Lung (tissue), 12 donors: ENCODE measurements around the gene PRICKLE2. TPM values are rescaled to one million over a fixed set of nuclear protein-coding genes. Genes with fewer than 3 reads are reported as not detected.

Experiments
- ATAC-seq: fragments of 200-7000 bp; cut with Tn5 transposase; one replicate; pipeline ENCODE4 v1.9.1; 2020; ENCODE audit warnings: moderate number of reproducible peaks; ENCODE audit not compliant: insufficient read depth, low FRiP score
- DNase-seq, 3 donors: peaks; one replicate each; pipeline ENCODE4 v3.0.0-alpha.2; 2013 to 2017
- H3K27ac ChIP-seq, 2 donors: one replicate each; pipeline ENCODE4 v1.5.1; 2013; ENCODE audit warnings: mild to moderate bottlenecking in 2 of 2, moderate library complexity in 2 of 2, control low read depth in 1 of 2, inconsistent platforms in 1 of 2, low read depth in 1 of 2, low read length in 1 of 2
- H3K27me3 ChIP-seq, 3 donors: one replicate each; pipeline ENCODE4 v1.5.1; 2013; ENCODE audit warnings: low read length in 2 of 3; ENCODE audit not compliant: control insufficient read depth in 3 of 3, insufficient read depth in 3 of 3
- H3K36me3 ChIP-seq, 4 donors: one replicate each; pipeline ENCODE4 v1.5.1; 2013; ENCODE audit warnings: low read length in 4 of 4, mild to moderate bottlenecking in 1 of 4, moderate library complexity in 1 of 4; ENCODE audit not compliant: control insufficient read depth in 4 of 4, insufficient read depth in 4 of 4
- H3K4me1 ChIP-seq, 5 donors: one replicate each; pipeline ENCODE4 v1.5.1; 2013; ENCODE audit warnings: low read length in 5 of 5, mild to moderate bottlenecking in 2 of 5, moderate library complexity in 1 of 5; ENCODE audit not compliant: control insufficient read depth in 5 of 5, insufficient read depth in 5 of 5
- H3K4me3 ChIP-seq: one replicate; pipeline ENCODE4 v1.5.1; 2013; ENCODE audit warnings: mild to moderate bottlenecking, control low read depth, moderate library complexity
- H3K9ac ChIP-seq, 2 donors: one replicate each; pipeline ENCODE4 v1.5.1; 2013; ENCODE audit warnings: low read length in 2 of 2, control low read depth in 1 of 2; ENCODE audit not compliant: insufficient read depth in 1 of 2
- H3K9me3 ChIP-seq, 4 donors: one replicate each; pipeline ENCODE4 v1.5.1; 2013; ENCODE audit warnings: low read length in 3 of 4, mild to moderate bottlenecking in 1 of 4, moderate library complexity in 1 of 4; ENCODE audit not compliant: control insufficient read depth in 4 of 4, insufficient read depth in 3 of 4
- CTCF ChIP-seq: IDR thresholded peaks from 2 replicates; pipeline ENCODE4 v1.5.1; 2012; ENCODE audit warnings: mild to moderate bottlenecking; ENCODE audit errors: control extremely low read depth, extremely low read depth
- WGBS, 2 donors: extraction: QIAGEN DNeasy Blood & Tissue Kit; methylation state at CpG; one replicate each; pipeline ENCODE4 v1.1.7; 2013; 5-methylcytosine and 5-hydroxymethylcytosine counted together
- polyA plus RNA-seq, 2 donors: library from polyadenylated mRNA; stranded (reverse); fragments of 200-250 nt; gene quantifications; one replicate each; pipeline ENCODE4 v1.2.1, GENCODE V29; 2013
- total RNA-seq, 2 donors: library from RNA; depleted of rRNA in 1 of 2; stranded (reverse); fragments of >200 nt in 1 of 2; gene quantifications; one replicate each; pipeline ENCODE4 v1.2.1, GENCODE V29; 2014 to 2021
- donor health status: control.
- donor health status: control.
- donor health status: Bipolar disorder and iron deficiency.
- donor health status: healthy.
- donor health status: DM: yes; HTN: yes; CAD: no.

The PRICKLE2 gene
- total and polyA plus RNA-seq, 4 donors = 4.0 to 88.0 (median 19.9) TPM

GRCh38 chr3:64147211-64147610, 78.1 kb downstream of the PRICKLE2 start:
- H3K9me3 ChIP-seq = peaks cover 0 to 1% (median 0%) of the 10 kb centered on the region in 4 donors
- no peak overlapping the region for H3K4me3 ChIP-seq
- DNase-seq = no peak
- ATAC-seq = no peak
- H3K27ac ChIP-seq = no peak overlapping the region
- H3K27me3 ChIP-seq = no peaks in the 10 kb centered on the region
- peaks cover 0 to 65% (median 33%) of the 10 kb centered on the region in 4 donors for H3K36me3 ChIP-seq
- 92 to 94% methylated on average over 13 of the region's 13 CpGs for WGBS, 2 donors
- no peak for TF ChIP-seq CTCF
- H3K9ac ChIP-seq = no peak overlapping the region
- peaks cover 12 to 40% (median 20%) of the 10 kb centered on the region in 5 donors for H3K4me1 ChIP-seq

DNA sequence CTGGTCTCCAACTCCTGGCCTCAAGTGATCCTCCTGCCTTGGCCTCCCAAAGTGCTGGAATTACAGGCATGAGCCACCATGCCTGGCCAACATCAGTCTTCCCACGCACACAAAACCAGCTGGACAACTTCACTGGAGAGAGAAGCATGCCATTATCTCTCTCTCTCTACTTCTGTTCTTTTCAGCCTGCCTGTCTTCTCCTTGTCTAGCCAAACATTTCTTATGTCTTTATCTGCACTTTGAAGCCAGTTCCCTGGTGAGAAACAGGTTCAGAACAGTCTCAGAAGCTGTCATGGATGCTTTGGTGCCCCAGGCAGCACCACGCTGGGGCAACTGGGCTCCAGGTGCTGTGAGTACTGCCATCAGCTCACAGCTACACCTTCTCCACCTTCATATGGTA, 79.8 kb downstream of the PRICKLE2 start:
- H3K9ac ChIP-seq = no peak overlapping the region
- H3K9me3 ChIP-seq = peaks cover 0 to 1% (median 0%) of the 10 kb centered on the region in 4 donors
- no peak overlapping the region for H3K27ac ChIP-seq
- ATAC-seq (no peak), DNase-seq (no peak)
- WGBS, 2 donors = 90 to 92% methylated on average over 2 of the region's 2 CpGs
- no peak for TF ChIP-seq CTCF
- H3K27me3 ChIP-seq = no peaks in the 10 kb centered on the region
- H3K36me3 ChIP-seq = peaks cover 0 to 67% (median 37%) of the 10 kb centered on the region in 4 donors
- no peak overlapping the region for H3K4me3 ChIP-seq
- H3K4me1 ChIP-seq = peaks cover 4 to 22% (median 13%) of the 10 kb centered on the region in 5 donors

GRCh38 chr3:64144241-64144900, 80.9 kb downstream of the PRICKLE2 start:
- no peak overlapping the region for H3K4me3 ChIP-seq
- ATAC-seq (no peak), DNase-seq (no peak)
- peaks cover 0 to 1% (median 0%) of the 10 kb centered on the region in 4 donors for H3K9me3 ChIP-seq
- WGBS, 2 donors = 85 to 90% methylated on average over 9 of the region's 9 CpGs
- TF ChIP-seq CTCF = no peak
- H3K27ac ChIP-seq = no peak overlapping the region
- peaks cover 0 to 13% (median 9%) of the 10 kb centered on the region in 5 donors for H3K4me1 ChIP-seq
- H3K36me3 ChIP-seq = peaks cover 0 to 69% (median 40%) of the 10 kb centered on the region in 4 donors
- no peak overlapping the region for H3K9ac ChIP-seq
- no peaks in the 10 kb centered on the region for H3K27me3 ChIP-seq
